K562 (cell line): ENCODE results near the gene CCDC181.
"Not testable (repeated sequence)": the region's sequence is repeated elsewhere in the genome, so short reads cannot be mapped to it uniquely, and the experiment has no call there.

ENCODE experiments used
- POLR2A ChIP-seq: fragments of 450-650 bp; conservative IDR thresholded peaks from 2 replicates; pipeline ENCODE4 v1.6.1; 2016
- TFAP4 ChIP-seq: sonication (generic); formaldehyde crosslinking; IDR thresholded peaks from 2 replicates; pipeline ENCODE4 v1.8.0; 2022; ENCODE audit warnings: missing genetic modification reagents, mild to moderate bottlenecking, moderate library complexity, borderline replicate concordance

GRCh38 chr1:169408340-169408739 lies 18.9 kb downstream of the CCDC181 start:
- not testable (repeated sequence) for TF ChIP-seq POLR2A; TFAP4 (CRISPR knock-in tag)
